NK-92 (cell line): ENCODE data around the gene EXD1.
"Not testable (repeated sequence)": the region's sequence is repeated elsewhere in the genome, so short reads cannot be mapped to it uniquely, and the experiment has no call there.

ENCODE experiments used
- DNase-seq: peaks from one replicate; lab custom pipeline; 2025; ENCODE audit not compliant: unreplicated experiment; lab: John Stamatoyannopoulos, UW

EXD1 gene

GRCh38 chr15:41230650-41231421 lies at the start of gene EXD1, which contains the start of gene CHP1:
Gene EXD1, minus strand, starts transcription at chr15:41230757. Its CDS starts 4,182 bp downstream, at chr15:41226575.
Gene CHP1, plus strand, starts transcription at chr15:41231268. Its CDS starts 115 bp downstream, at chr15:41231383.
- DNase-seq = peak; percentile 26

DNA sequence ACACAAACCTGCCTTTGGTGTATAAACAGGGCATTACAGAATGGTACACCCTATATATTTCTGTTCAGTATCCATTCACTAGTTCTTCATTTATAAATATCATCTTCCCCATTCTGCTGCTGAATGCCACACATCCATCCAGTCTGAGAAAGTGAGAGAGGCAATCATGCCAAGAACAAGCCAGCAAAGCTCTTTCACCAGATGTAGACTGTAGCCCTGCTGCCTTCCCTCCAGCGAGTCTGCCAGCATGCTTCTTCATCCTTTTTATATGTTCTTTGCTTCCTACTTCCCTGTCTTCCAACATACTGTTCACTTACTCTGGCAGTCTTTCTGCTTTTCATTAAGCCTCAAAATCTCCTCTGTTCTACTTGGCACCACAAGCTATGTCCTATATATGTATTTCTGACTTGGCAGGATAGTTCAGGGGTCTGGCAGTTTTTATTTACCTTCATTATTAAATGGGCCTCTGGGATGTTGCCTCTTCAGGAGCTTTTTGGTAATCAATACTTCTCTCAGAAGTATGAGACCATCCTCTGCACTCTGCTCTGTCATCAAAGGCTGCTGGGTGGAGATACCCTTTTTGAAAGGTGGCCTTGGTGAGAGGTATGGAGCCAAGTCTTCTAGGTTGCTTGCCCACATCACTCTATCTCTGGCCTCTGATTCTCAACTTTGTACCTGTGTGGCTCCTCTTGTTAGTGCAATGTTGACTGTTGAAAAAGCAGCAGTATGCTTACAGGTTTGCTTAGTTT lies 49.2 kb upstream of the EXD1 start:
- no peak for DNase-seq

- no peak for DNase-seq
Observed at GRCh38 chr15:41278319-41278718, 47.8 kb upstream of the EXD1 start.

DNA sequence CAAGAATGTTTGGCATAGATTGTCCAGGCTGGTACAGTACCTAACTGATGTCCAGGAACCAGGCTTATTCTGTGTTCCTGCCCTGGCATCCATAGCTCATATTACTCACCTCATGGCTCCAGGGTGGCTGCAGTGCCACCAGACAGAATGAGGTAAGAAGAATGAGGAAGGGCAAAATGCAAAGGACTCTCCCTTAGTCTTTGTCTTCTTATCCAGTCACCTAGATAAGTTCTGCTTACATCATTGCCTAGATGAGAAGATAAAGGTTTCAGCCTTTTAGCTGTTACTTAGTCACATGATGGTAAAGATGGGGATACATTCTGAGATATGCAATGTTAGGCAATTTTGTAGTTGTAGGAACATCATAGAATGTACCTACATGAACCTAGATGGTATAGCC lies 46.3 kb upstream of the EXD1 start:
- DNase-seq = no peak

GRCh38 chr15:41269887-41270286 lies 39.3 kb upstream of the EXD1 start:
- no peak for DNase-seq

GRCh38 chr15:41263891-41264351 lies 33.4 kb upstream of the EXD1 start:
- no peak for DNase-seq

DNA sequence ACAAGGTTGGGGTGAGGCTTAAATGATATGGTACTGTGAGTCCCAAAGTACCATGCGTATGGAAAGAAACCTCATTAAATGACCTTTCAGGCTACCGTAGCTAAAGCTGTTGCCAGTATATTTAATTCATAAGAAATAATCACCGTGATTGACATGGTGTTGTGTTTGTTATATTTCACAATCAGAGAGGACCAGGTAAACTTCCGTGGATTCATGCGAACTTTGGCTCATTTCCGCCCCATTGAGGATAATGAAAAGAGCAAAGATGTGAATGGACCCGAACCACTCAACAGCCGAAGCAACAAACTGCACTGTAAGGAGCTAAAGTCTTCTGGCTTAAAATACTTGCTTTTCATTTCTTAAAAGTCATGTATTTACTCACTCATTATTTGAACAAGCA lies 32.0 kb upstream of the EXD1 start:
- no peak for DNase-seq

- DNase-seq = not testable (repeated sequence)
Observed at GRCh38 chr15:41260924-41261323, 30.4 kb upstream of the EXD1 start.

DNA sequence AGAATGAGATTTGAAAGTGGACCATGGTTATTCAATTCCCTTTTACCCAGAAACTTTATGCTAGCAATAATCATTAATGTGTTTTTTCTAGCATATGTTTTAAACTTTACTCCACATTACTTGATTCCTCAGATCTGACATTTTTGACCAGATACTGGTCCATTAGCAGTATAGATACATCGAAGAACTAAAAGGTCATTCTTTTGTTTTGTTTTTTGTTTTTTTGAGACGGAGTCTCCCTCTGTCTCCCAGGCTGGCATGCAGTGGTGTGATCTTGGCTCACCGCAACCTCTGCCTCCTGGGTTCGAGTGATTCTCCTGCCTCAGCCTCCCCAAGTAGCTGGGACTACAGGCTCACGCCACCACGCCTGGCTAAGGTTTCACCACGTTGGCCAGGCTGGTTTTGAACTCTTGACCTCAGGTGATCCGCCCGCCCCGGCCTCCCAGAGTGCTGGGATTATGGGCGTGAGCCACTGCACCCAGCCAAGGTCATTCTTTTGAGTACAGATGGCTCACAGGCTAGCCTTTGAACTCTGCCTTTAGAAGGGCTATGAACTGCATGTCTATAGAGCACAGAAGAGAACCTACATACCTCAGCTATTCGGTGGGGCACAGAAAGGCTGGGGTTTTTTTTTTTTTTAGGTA lies 29.1 kb upstream of the EXD1 start:
- no peak for DNase-seq

GRCh38 chr15:41258750-41259471 lies 28.4 kb upstream of the EXD1 start:
- DNase-seq = no peak

DNA sequence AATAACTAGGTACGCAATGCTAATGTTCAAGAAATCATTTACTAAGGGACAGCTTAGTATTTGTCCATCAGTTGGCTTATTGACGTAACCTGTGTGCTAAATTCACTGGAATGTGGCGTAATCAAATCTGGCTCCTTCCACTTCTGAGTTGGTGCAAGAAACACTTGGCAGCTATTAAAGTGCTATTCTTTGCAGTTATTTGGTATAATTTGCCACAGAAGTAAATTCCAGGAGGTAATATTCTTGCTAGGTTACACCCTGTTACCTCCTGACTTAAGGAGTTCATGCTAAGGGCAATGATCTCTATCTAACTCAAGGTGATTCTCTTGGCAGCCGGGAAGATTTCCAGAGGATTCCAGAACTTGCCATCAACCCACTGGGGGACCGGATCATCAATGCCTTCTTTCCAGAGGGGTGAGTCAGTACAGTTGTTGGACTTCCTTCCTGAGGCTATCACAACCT lies 26.1 kb upstream of the EXD1 start:
- no peak for DNase-seq

GRCh38 chr15:41256103-41256502 lies 25.5 kb upstream of the EXD1 start:
- DNase-seq = no peak

GRCh38 chr15:41254560-41254959 lies 24.0 kb upstream of the EXD1 start:
- no peak for DNase-seq

DNA sequence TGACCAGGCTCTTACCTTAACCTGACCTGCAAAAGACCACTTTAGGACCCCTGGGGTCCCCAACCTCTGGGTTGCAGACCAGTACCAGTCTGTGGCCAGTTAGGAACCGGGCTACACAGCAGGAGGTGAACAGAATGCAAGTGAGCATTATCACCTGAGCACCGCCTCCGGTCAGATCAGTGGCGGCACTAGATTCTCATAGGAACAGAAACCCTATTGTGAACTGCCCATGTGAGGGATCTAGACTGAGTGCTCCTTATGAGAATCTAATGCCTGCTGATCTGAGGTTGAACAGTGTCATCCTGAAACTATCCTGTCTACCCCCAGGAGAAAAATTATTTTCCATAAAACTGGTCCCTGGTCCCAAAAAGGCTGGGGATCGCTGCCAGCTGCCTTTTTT lies 20.9 kb upstream of the EXD1 start:
- DNase-seq = no peak

GRCh38 chr15:41250745-41251144 lies 20.2 kb upstream of the EXD1 start:
- not testable (repeated sequence) for DNase-seq

- DNase-seq = no peak
Observed at GRCh38 chr15:41241221-41241964, 10.8 kb upstream of the EXD1 start.

- no peak for DNase-seq
Observed at GRCh38 chr15:41238100-41238499, 7.5 kb upstream of the EXD1 start.

- no peak for DNase-seq
Observed at GRCh38 chr15:41235929-41236328, 5.4 kb upstream of the EXD1 start.

DNA sequence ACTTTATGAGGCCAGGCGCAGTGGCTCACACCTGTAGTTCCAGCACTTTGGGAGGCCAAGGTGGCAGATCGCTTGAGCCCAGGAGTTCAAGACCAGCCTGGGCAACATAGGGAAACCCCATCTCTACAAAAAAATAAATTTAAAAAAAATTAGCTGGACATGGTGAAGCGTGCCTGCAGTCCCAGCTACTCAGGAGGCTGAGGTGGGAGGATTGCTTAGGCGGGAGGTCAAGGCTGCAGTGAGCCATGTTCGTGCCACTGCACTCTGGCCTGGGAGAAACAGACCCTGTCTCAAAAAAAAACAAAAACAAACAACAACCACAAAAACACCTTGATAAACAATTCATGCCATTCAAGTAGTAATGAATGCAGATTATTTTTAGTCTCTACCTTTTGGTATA lies 4.7 kb upstream of the EXD1 start:
- not testable (repeated sequence) for DNase-seq

DNA sequence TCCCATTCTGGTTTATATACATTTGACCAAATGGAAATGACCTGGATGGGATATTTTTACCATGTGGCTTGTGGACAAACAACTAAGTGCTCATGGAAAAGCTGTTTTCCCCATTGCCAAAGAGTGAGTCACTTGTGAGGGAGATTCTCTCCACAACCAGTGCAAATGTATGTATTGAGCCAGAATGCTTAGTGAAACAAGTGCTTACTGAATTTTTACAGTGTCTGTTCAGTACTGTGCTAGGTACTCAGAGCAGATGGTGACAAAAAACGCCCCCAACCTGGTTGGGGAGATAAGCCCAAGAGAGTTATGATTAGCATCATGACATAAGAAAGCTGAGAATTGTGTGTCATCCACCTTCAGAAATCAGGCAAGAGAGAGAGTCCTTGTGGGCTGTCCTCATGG lies 2.8 kb upstream of the EXD1 start:
- no peak for DNase-seq
